Measurements from ENCODE around the gene CLSTN3. TPM values are rescaled to one million over a fixed set of nuclear protein-coding genes. Genes with fewer than 3 reads are reported as not detected.

CLSTN3 gene
- total RNA-seq, result 10 to 100 TPM; 74.0 to 74.1 TPM

DNA sequence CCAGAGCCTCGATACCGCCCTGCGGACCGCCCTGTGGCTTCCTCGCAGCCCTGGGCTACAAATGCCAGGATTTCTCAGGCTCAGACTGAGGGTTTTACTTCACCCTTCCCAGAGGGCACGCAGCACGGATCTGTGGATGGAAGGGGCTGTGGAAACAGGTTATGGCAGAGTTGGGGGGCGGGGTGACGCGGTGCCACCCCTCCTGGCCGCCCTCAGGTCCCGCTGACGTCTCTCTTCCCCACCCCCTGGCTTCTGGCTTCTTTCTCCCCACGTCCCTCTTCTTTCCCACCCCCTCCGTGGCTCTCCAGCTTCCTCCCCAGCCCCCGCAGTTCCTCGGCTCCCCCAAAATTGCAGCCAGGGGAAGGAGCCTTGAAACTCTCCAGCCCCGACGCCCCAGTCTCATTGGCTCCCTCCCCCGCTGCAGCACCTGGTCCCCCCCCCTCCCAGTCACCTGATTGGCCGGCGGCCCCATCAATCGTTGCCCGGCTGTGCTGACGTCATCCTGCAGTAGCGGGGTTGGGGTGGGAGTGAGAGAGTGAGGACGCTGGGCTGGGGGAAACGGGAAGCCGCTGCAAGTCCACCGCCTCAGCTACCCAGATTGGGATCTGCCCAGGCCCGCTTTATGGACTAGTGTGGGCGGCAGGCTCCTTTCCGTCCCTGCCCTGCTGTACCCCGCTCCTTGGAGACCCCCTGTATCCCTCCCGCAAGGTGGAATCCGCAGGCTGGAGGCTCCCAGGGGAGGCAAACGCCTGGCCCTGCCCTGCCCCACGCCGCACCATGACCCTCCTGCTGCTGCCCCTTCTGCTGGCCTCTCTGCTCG, at the start of gene CLSTN3:
Gene CLSTN3 (plus strand): TSS at position 500 of the 820 bp plus-strand sequence. CDS start 278 bp downstream, at position 778.
- peaks cover 37% of the 10 kb centered on the region for H3K4me1 Mint-ChIP-seq
- ChIA-PET POLR2A (no interaction called here), CTCF (interaction anchor here (0.6 to 1.0 kb wide), 2 partner anchors 22 to 414 kb away, joined by 3 to 4 read pairs; no protein-coding TSS in a partner anchor)
- peak within 1 kb of the TSS; percentile 86 for H3K4me3 Mint-ChIP-seq
- peaks cover 35% of the 10 kb centered on the region for H3K36me3 Mint-ChIP-seq (ENCODE audit: low read depth)
- H3K9me3 Mint-ChIP-seq, result no peaks in the 10 kb centered on the region
- H3K27me3 Mint-ChIP-seq, result no peaks in the 10 kb centered on the region
- H3K27ac Mint-ChIP-seq, result peak within 1 kb of the TSS; percentile 89
- peak; percentile 91 for DNase-seq

DNA sequence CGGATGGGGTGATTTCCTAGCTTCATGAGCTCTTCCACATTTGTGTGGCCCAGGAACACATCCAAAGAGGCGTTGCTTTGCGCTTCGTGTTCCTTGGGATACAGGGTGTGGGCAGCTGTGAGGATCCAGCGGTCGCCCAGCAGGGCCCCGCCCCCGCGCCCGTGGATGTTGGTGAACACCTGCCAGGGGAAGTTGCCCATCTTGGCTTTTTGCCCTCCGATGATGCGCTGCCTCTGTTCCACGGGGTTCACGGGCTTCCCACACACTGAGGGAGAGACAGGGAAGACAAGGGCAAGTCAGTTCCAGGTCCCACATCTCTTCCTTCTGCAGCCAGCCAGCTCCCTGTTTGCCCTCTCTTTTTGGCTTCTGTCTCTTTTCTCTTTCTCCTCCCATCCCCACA, 49.1 kb upstream of the CLSTN3 start:
- CTCF ChIA-PET, result interaction anchor here (1.2 kb wide), 1 partner anchor 22 kb away, joined by 3 read pairs; no protein-coding TSS in a partner anchor
- Mint-ChIP-seq H3K9me3 (peaks cover 5% of the 10 kb centered on the region), H3K4me1 (no peaks in the 10 kb centered on the region), H3K36me3 (ENCODE audit: low read depth) (peaks cover 5% of the 10 kb centered on the region), H3K4me3 (no peak overlapping the region), H3K27me3 (peaks cover 3% of the 10 kb centered on the region), H3K27ac (no peak overlapping the region)
- no peak for DNase-seq
- POLR2A ChIA-PET, result no interaction called here

DNA sequence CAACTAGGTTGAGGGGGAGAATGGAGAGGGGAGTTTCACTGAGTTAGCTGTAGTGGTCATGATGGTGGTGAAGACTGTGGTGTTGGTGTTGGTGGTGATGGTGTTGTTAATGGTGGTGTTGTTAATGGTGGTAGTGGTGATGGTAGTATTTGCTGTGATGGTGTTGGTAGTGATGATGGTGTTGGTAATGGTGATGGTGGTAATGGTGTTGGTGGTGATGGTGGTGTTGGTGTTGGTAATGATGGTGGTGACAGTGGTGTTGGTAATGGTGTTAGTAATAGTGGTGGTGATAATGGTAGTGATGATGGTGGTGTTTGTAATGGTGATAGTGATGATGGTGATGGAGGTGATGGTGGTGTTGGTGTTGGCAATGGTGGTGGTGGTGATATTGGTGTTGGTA, 47.0 kb upstream of the CLSTN3 start:
- Mint-ChIP-seq H3K9me3 (peaks cover 5% of the 10 kb centered on the region), H3K27me3 (peaks cover 3% of the 10 kb centered on the region), H3K4me1 (no peaks in the 10 kb centered on the region), H3K4me3 (no peak overlapping the region), H3K27ac (no peak overlapping the region), H3K36me3 (ENCODE audit: low read depth) (peaks cover 5% of the 10 kb centered on the region)
- CTCF ChIA-PET, result no interaction called here
- no peak for DNase-seq
- POLR2A ChIA-PET, result no interaction called here

DNA sequence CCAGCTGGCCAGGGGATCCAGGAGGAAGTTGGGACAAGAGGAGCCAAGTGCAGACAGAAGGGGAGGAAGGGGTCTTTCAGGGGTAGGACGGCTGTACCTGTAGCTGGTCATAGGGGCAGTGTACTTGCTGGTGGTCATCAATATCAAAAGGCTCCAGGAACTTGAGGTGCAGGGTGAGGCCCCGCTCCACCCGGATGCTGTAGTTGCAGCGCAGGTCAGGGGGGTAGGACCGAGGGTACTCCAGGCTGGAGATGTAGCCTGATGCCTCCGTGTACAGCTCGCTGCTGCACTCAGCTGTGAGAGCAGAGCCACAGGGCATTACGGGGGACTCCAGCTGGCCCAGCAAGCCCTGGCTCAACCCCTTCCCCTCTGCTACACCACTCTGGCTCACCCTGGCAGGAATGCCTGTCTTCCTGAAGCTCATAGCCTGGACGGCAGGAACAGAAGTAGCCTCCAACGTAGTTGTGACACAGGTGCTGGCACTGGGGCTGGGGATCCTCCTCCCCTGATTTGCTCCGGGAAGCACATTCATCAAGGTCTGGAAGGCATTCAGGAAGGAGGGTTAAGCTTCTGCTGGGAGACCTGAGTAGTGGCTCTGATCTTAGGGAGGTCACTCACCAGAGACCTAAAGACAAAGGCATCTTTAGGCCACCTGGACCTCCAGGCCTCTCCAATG, 40.8 kb upstream of the CLSTN3 start:
- POLR2A ChIA-PET, result no interaction called here
- DNase-seq, result no peak

DNA sequence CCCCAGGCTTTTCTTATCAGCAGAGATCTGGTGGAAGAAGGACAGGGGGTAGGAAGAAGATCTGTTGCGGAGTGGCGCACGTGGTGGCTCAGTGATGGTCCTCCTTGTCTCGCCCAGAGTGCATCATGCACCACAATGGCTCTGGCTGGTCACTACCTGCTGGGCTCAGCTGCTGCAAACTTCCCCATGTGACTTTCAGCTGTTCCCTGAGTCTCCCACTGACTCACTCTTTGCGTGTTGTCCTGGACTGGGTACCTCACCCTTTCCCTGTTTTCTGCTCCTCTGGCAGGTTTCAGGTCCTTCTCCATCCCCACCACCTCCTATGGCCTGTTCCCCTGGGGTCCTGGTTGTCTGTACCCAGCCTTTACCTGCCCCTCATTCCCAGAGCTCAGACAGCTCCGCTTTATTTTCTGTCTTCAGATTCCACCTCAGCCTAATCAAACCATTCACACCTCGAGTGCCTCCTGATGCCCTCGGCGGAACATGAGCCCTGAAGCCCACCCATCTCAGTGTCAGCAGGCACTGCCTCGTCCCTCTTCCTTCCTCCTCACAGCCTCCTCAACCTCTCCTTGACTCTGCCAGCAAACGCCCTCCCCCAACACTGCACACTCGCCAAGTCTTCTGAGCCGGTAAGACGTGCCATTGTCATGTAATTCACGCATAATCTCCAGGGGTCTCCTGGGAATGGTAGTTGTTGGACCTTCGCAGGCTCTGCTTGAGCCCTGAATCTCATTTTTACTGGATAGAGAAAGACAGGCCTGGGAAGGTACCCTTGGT, 39.8 kb upstream of the CLSTN3 start:
- H3K27ac Mint-ChIP-seq, result no peak overlapping the region
- ChIA-PET CTCF (interaction anchor here (1.1 to 1.9 kb wide), 4 partner anchors 35 to 221 kb away, joined by 3 to 4 read pairs (median 3); partner anchors contain the start of genes C12orf57 and RNU7-1), POLR2A (no interaction called here)
- peaks cover 4% of the 10 kb centered on the region for H3K27me3 Mint-ChIP-seq
- H3K4me3 Mint-ChIP-seq, result no peak overlapping the region
- peaks cover 8% of the 10 kb centered on the region for H3K4me1 Mint-ChIP-seq
- no peak for DNase-seq
- no peaks in the 10 kb centered on the region for H3K9me3 Mint-ChIP-seq
- H3K36me3 Mint-ChIP-seq (ENCODE audit: low read depth), result no peaks in the 10 kb centered on the region

More for the DNA sequence above, 40.8 kb upstream of the CLSTN3 start:
- H3K9me3 Mint-ChIP-seq, result no peaks in the 10 kb centered on the region
- H3K4me1 Mint-ChIP-seq, result peaks cover 8% of the 10 kb centered on the region
- H3K27ac Mint-ChIP-seq, result no peak overlapping the region
- H3K27me3 Mint-ChIP-seq, result peaks cover 4% of the 10 kb centered on the region
- H3K4me3 Mint-ChIP-seq, result no peak overlapping the region
- CTCF ChIA-PET, result interaction anchor here (0.7 to 1.9 kb wide), 6 partner anchors 30 to 220 kb away, joined by 3 to 5 read pairs (median 3); partner anchors contain the start of genes C12orf57, LPCAT3 and RNU7-1
- no peaks in the 10 kb centered on the region for H3K36me3 Mint-ChIP-seq (ENCODE audit: low read depth)

DNA sequence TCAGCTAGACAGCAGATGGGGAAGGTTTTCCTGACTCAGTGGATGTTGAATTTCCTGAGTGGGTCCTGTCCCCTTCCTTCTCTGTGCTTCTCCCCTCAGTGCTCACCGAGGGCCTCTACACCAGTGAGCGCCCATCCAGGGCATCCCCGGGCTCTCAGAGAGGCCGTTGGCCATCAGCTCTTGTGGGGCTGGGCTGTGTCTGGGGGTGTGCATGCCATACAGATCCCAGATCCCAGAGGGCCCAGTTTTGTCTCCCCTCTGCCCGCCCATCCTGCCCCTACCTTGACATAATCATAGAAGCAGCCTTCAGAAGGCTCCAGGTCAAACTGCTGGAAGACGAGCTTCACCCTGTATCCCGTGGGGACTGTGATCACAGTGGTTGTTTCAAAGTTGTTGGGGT, 39.0 kb upstream of the CLSTN3 start:
- H3K9me3 Mint-ChIP-seq, result no peaks in the 10 kb centered on the region
- H3K36me3 Mint-ChIP-seq (ENCODE audit: low read depth), result no peaks in the 10 kb centered on the region
- peak overlapping the region; percentile 52 for H3K27ac Mint-ChIP-seq
- POLR2A ChIA-PET, result no interaction called here
- CTCF ChIA-PET, result no interaction called here
- DNase-seq, result no peak
- no peak overlapping the region for H3K4me3 Mint-ChIP-seq
- peaks cover 8% of the 10 kb centered on the region for H3K4me1 Mint-ChIP-seq
- peaks cover 4% of the 10 kb centered on the region for H3K27me3 Mint-ChIP-seq

DNA sequence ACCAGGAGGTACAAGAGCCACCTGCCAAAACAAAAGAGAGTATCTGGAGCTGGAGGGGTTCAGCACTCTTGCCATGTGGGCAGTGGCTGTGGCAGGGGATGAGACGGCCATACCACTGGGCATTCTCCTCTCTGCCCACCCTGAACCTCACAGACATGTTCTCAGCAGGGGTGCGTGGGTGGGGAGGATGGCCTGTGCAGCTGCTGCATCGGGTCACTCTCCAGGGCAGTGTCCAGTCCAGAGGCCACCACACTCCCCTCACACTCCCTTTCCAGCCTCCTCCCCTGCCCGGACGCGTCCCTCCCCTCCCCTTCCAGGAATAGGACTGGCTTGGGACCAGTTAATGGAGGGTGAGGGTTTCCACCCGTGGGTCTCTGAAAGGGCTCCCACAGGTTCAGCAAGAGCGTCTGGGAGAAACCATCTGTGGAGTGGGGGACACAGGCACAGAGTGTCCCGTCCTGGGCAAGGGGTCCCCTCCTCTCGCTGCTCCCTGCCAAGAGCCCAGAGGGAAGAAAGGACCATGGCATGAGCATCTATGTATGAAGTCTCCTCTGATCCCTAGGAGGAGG, 38.4 kb upstream of the CLSTN3 start:
- H3K9me3 Mint-ChIP-seq, result no peaks in the 10 kb centered on the region
- POLR2A ChIA-PET, result no interaction called here
- peaks cover 4% of the 10 kb centered on the region for H3K27me3 Mint-ChIP-seq
- H3K36me3 Mint-ChIP-seq (ENCODE audit: low read depth), result no peaks in the 10 kb centered on the region
- DNase-seq, result no peak
- peaks cover 8% of the 10 kb centered on the region for H3K4me1 Mint-ChIP-seq
- CTCF ChIA-PET, result no interaction called here
- peak overlapping the region; percentile 80 for H3K27ac Mint-ChIP-seq
- peak overlapping the region; percentile 71 for H3K4me3 Mint-ChIP-seq

DNA sequence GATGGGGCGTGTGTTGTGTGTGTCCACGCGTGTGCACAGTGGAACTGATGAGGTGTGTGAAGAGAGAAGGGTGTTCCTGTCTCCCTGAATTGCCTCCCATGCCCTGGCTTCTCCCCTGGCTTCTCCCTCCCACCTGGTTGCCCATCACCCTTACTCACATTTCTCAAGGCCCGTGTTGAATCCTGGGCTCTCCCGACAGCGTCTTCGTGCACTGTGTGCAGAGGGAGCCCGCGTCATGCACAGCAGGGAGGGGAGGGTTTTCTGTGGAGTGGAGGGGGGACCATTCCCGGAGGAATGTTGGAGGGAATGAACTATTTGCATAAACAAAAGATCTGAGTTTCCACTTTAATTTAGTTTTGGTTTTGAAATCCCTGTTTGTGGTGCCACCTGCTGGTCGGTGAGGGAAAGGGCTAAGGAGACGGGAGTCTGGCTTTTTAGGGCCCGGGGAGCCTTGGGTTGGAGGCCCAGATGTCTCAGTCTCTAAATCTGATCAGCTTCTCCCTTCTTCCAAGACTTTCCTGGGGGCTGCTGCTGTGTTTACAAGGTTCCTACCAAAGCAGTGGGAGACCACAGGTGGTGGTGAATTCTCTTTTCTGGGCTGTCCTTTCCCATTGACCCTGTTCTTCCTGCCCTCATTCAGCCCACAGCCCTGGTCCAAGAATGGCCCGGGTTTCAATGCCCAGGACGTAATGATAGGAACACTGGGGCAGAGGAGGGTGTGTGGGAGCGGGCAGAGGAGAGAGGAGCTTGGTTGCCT, 37.8 kb upstream of the CLSTN3 start, which contains the start of gene C1R:
Gene C1R (minus strand): TSS at position 217 of the 757 bp plus-strand sequence. CDS start 57 bp downstream, at position 160.
- peak within 1 kb of the TSS; percentile 71 for H3K4me3 Mint-ChIP-seq
- DNase-seq, result peak; percentile 80
- H3K36me3 Mint-ChIP-seq (ENCODE audit: low read depth), result no peaks in the 10 kb centered on the region
- H3K27ac Mint-ChIP-seq, result peak within 1 kb of the TSS; percentile 80
- no peaks in the 10 kb centered on the region for H3K9me3 Mint-ChIP-seq
- CTCF ChIA-PET, result interaction anchor here (0.9 to 2.9 kb wide), 3 partner anchors 16 to 49 kb away, joined by 3 to 18 read pairs (median 4); partner anchors contain the start of gene C1RL
- H3K27me3 Mint-ChIP-seq, result peaks cover 4% of the 10 kb centered on the region
- H3K4me1 Mint-ChIP-seq, result peaks cover 8% of the 10 kb centered on the region
- POLR2A ChIA-PET, result no interaction called here

DNA sequence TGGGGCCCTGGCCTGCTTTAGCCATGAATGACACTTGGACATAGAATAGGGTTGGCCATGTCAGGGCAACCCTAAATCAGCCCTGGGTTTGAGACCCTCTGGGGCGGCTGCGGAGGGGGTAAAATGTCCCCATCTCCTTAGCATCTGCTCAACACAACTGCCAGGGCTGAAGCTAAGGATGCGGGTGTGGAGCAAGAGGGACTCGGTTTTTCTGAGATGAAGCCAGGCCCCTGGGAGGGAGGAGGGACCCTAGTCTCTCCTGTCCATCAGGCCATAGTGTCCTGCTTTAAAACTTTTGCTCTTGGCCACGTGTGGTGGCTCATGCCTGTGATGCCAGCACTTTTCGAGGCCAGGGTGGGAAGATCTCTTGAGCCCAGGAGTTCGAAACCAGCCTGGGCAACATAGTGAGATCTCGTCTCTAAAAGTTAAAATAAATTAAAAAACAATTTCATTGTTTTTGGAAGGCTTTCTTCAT, 37.1 kb upstream of the CLSTN3 start:
- no peaks in the 10 kb centered on the region for H3K9me3 Mint-ChIP-seq
- ChIA-PET CTCF (interaction anchor here (0.9 to 2.9 kb wide), 4 partner anchors 9 to 48 kb away, joined by 3 to 18 read pairs (median 4); partner anchors contain the start of gene C1RL), POLR2A (no interaction called here)
- no peaks in the 10 kb centered on the region for H3K36me3 Mint-ChIP-seq (ENCODE audit: low read depth)
- no peak for DNase-seq
- H3K4me1 Mint-ChIP-seq, result peaks cover 8% of the 10 kb centered on the region
- H3K27ac Mint-ChIP-seq, result peak overlapping the region; percentile 43
- H3K4me3 Mint-ChIP-seq, result no peak overlapping the region
- peaks cover 4% of the 10 kb centered on the region for H3K27me3 Mint-ChIP-seq

DNA sequence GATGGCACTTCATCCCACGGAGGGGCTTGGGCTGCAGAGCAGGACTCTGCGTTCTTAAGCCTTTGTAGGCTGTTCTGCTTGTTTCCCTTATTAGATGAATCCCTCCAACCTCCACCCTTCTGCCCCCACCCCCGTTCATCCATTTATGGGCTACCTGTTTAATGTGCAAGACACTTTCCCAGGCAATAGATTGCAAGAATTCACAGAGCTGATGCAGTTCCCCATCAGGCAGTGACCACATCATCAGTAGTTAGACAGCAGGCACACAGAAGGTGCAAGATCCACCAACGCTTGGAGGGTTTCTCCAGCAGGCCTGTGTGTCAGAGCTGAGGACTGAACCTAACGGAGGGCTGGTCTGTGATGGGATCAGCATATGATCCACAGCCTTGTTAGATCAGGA, 36.7 kb upstream of the CLSTN3 start:
- no peak for DNase-seq
- Mint-ChIP-seq H3K4me1 (peaks cover 8% of the 10 kb centered on the region), H3K27ac (no peak overlapping the region), H3K36me3 (ENCODE audit: low read depth) (peaks cover 1% of the 10 kb centered on the region), H3K27me3 (peaks cover 4% of the 10 kb centered on the region), H3K4me3 (no peak overlapping the region), H3K9me3 (no peaks in the 10 kb centered on the region)
- POLR2A ChIA-PET, result no interaction called here
- CTCF ChIA-PET, result interaction anchor here (1.5 to 2.9 kb wide), 3 partner anchors 9 to 48 kb away, joined by 4 to 18 read pairs (median 5); partner anchors contain the start of gene C1RL

DNA sequence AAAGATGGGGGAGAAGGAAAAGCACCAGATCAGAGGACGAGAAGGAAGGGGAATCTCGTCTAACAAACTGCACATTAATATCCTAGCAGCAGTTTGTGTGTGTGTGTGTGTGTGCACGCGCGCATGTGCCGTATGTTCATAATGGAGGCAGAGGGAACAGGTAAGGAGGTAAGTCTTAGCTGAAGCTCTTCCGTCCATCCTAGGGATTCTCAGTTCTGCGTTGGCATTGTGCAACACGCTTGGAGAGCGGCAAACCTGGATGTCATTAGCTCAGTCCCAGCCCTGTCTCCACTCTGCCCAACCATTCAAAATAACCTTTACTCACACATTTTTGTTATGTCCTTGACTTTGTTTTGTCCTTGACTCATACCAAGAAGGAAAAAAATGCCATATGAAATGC, 36.3 kb upstream of the CLSTN3 start:
- ChIA-PET CTCF (interaction anchor here (0.7 to 2.9 kb wide), 4 partner anchors 8 to 495 kb away, joined by 3 to 18 read pairs (median 4); partner anchors contain the start of gene C1RL), POLR2A (no interaction called here)
- Mint-ChIP-seq H3K9me3 (no peaks in the 10 kb centered on the region), H3K27me3 (peaks cover 4% of the 10 kb centered on the region), H3K4me3 (no peak overlapping the region), H3K36me3 (ENCODE audit: low read depth) (peaks cover 4% of the 10 kb centered on the region), H3K4me1 (peaks cover 8% of the 10 kb centered on the region), H3K27ac (no peak overlapping the region)
- no peak for DNase-seq

Measured in activated CD4-positive, alpha-beta T cell treated with anti-CD3 and anti-CD28 coated beads, Interleukin-2, amount 10 ng/mL, durations not matched to agents 7 days and 5 days (primary cell).